ENCODE measurements around the gene ZBTB5.
A peak's percentile ranks its signal among the peaks of the same experiment; 100 is the strongest.
"Not testable (repeated sequence)": the region's sequence is repeated elsewhere in the genome, so short reads cannot be mapped to it uniquely, and the experiment has no call there.

Gene ZBTB5

DNA sequence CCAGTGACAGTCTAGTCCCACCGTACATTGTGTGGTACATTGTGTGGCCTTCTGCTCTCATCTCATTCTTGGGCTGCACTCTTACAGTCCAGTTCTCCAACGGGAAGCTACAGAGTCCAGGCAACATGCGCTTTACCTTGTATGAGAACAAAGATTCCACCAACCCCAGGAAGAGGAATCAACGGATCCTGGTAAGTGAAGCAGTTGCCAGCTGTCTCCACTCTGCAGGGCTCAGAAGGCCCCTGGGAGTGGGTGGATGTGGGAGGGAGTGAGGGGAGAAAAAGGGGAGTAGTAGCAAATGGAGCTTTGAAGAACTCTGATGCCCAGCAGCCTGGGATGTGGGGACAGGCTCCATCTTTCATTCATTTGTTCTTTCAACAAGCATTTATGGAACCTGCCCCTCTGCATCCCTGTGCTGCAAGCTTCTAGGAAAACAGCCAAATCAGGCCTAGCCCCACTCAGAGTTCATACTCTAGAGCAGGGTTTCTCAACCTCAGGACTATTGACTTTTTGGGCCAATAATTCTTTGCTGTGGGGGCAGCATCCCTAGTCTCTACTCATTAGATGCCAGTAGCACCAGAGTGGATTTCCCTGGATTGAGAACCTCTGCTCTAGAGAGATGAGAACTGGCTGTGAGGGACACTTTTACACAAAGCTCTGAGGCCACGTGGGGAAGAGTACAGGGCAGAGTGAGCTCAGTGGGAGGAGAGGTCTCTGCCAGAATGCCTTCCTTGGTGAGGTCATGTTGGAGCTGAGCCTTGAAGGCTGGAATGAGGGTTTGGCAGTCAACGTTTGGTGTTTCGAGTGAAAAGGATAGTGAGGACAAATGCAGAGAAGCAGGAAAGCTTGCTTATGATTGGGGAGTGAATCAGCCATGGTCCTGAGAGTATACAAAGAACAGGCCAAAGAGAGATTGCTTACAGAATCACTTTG lies 21.6 kb upstream of the ZBTB5 start:
- peak overlapping the region; percentile 86 for H3K4me3 ChIP-seq (ENCODE audit: low read depth, low read length)

DNA sequence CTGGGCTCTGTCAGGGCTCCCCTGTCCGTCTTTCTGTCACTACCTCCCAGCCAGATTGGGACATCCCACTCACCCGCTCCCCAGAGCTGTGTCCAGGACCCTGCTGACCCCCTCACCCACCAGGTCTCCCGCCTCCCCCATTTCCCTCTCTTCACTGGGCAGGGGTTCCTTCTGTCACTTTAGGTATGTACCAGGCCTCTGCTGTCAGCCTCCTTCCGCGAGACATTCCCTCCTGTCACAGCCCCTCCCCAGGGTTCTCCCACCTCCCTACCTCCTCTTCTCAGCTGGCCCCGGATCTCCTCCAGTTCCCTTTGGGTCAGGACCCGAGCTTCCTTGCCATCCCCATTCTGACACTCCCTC lies 21.0 kb upstream of the ZBTB5 start:
- peak overlapping the region; percentile 86 for H3K4me3 ChIP-seq (ENCODE audit: low read depth, low read length)

DNA sequence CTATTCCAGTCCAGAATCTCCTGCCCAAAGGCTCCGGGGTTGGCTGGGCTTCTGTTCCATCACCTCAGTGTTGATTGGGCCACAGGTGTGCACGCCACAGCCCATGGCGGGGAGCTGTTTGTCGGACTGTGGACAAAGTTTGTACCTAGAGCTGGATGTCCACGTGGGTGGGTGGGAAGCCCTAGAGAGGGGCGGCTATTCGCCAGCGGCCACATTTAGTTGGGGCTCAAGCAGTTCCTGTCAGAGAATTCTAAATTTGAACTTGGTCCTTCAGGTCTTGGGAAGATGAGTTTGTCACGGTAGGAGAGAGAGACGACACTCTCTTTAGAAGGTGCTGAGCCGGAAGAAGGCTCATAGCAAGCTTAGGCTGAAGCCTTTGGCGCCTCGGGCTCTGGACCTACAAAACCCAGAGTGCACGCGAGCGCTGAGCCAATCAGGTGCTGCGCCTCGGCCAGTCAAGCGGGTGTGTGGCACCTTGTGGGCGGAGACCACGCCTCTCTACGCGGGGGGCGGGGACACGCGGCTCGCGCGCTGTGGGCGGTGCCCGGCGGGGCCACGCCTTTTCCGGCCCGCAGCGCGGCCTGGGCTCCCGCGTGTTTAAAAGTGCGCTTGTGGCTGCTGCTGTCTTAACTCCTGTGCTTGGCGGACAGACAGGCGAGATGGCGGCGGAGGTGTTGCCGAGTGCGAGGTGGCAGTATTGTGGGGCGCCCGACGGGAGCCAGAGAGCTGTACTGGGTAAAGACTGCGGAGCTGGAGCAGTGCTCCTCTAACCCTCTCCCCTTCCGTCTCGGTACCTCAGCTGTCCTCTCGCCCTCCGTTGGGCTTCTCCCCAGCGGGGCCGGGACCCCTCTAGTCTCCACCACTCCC lies 20.4 kb upstream of the ZBTB5 start, which contains the start of gene POLR1E:
TSS of gene POLR1E (plus strand) at position 560 of the 867 bp plus-strand sequence. CDS start at position 660, 100 bp downstream.
- peak within 1 kb of the TSS; percentile 86 for H3K4me3 ChIP-seq (ENCODE audit: low read depth, low read length)

DNA sequence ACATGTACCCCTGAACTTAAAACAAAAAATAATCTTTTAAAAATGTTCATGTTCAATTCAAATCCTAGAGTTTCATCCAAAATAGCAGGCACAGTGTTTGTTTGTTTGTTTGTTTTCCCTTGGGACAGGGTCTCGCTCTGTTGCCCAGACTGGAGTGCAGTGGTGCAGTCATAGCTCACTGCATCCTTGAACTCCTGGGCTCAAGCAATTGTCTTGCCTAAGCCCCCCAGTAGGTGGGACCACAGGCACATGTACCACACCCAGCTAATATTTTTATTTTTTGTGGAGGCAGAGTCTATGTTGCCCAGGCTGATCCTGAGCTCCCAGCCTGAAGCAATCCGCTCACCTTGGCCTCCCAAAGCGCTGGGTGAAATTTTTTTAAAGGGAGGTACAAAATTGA lies 15.5 kb upstream of the ZBTB5 start:
- no peak overlapping the region for H3K4me3 ChIP-seq (ENCODE audit: low read depth, low read length)

DNA sequence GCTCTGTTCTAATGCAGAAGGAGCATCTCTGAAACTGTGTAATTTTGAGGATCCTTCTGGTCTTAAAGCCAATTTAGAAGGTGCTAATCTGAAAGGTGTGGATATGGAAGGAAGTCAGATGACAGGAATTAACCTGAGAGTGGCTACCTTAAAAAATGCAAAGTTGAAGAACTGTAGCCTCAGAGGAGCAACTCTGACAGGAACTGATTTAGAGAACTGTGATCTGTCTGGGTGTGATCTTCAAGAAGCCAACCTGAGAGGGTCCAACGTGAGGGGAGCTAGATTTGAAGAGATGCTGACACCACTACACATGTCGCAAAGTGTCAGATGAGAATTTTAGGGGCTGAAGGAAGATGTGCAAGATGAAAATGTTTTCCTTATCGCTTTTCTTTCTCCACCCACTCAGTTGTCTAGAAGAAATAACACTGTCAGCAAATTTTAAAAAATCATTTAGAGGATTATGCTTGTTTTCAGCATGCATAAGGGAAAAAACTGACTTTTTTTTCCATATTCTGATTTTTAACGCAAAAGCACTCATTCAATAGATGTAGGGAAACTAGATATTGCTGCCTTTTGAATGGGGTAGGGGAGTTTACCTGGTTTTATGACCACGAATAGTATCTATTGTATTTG lies 12.9 kb upstream of the ZBTB5 start:
- not testable (repeated sequence) for H3K4me3 ChIP-seq (ENCODE audit: low read depth, low read length)

DNA sequence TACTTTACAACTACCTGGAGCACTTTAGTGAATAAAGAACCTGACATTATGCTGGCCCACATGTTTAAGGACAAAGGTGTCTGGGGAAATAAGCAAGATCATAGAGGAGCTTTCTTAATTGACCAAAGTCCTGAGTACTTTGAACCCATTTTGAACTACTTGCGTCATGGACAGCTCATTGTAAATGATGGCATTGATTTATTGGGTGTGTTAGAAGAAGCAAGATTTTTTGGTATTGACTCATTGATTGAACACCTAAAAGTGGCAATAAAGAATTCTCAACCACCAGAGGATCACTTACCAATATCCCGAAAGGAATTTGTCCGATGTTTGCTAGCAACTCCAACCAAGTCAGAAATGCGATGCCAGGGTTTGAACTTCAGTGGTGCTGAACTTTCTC lies 12.2 kb upstream of the ZBTB5 start:
- H3K4me3 ChIP-seq (ENCODE audit: low read depth, low read length): not testable (repeated sequence)

DNA sequence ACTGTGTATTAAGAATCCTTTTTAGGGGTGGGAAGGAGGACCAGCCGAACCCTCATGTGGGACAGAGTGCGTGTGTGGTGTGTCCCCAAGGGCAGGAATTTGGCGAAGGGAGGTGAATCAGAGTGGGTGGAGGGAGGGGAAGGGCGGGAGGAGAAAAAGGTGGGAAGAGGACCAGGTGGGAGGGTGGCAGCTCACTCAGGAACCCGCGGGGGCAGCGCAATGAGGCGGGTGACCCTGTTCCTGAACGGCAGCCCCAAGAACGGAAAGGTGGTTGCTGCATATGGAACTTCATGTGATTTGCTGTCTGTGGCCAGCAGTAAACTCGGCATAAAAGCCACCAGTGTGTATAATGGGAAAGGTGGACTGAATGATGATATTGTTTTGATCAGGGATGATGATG lies 11.7 kb upstream of the ZBTB5 start:
- no peak overlapping the region for H3K4me3 ChIP-seq (ENCODE audit: low read depth, low read length)

DNA sequence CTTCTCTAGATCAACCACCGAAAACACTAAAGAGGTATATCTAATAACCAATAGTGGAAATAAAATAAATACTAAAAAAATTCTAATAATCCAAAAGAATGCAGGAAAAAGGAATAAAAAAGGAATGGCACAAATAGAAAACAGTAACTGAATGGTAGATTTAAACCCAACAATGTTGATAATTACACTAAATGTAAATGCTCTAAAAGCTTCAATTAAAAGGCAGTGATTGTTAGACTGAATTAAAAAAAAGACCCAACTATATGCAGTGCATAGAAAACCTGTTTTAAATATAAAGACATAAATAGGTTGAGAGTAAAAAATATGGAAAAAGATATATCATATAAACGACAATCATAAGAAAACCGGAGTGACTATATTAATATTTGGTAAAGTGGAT lies 9.2 kb upstream of the ZBTB5 start:
- H3K4me3 ChIP-seq (ENCODE audit: low read depth, low read length): no peak overlapping the region

DNA sequence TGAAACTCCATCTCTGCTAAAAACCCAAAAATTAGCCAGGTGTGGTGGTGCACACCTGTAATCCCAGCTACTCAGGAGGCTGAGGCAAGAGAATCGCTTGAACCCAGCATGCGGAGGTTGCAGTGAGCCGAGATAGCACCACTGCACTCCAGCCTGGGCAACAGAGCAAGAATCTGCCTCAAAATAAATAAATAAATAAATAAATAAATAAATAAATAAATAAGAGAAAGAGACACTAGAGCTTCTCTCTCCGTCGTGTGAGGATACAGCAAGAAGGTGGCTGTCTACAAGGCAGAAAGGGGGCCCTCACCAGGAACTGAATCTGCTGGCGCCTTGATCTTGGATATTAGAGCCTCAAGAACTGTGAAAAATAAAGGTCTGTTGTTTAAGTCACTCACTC lies 8.7 kb upstream of the ZBTB5 start:
- not testable (repeated sequence) for H3K4me3 ChIP-seq (ENCODE audit: low read depth, low read length)

DNA sequence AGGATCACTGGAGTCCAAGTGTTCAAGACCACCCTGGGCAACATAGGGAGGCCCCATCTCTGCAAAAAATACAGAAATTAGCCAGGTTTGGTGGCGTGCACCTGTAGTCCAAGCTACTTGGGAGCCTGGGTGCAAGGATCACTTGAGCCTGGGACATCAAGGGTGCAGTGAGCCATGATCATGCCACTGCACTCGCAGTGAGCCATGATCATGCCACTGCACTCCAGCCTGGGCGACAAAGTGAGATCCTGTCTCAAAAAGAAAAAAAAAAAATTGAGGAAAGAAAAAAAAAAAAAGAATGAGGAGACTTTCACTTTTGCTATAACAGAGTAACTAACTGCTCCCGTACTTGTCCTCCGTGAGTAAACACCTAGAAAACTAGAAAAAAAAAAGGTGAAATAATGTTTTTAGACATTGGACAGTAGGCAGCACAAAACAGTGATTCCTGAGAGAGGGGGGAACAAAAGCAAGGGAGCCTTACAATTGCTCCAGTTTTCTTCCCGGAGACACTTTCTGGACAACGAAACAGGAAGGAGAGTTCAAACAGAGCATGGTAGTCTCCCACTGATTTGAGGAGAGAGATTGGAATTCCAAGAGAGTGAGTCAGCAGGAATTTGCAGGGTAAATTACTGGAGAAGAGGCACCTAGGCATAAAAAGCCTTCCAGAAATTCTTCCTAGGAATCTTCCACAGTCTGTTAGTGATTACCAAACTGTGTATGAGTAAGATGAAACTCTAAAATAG lies 6.9 kb upstream of the ZBTB5 start:
- H3K4me3 ChIP-seq (ENCODE audit: low read depth, low read length): no peak overlapping the region

DNA sequence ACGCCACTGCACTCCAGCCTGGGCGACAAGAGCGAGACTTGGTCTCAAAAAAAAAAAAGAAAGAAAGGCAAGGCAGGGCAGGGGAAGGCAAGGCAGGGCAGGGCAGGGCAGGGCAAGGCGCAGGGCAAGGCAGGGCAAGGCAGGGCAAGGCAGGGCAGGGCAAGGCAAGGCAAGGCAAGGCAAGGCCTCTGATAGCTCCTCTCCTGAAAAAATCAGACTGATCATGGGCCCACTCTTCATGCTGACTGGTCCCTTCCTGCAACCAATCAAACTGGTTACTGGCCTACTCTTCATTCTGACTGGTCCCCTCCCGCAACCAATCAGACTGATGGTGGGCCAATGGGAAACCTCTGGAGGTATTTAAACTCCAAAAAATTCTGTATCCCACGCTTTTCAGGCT lies 3.4 kb upstream of the ZBTB5 start:
- H3K4me3 ChIP-seq (ENCODE audit: low read depth, low read length): no peak overlapping the region

DNA sequence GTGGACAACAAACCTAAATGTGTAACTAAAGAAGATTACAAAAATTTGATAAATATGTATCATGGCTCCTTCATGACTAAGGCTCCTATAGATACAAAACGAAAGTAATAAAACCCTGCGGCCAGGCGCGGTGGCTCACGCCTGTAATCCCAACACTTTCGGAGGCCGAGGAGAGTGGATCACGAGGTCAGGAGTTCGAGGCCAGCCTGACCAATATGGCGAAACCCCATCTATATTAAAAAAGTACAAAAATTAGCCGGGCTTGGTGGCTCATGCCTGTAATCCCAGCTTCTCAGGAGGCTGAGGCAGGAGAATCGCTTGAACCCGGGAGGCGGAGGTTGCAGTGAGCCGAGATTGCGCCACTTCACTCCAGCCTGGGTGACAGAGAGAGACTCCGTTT lies 2.3 kb upstream of the ZBTB5 start:
- H3K4me3 ChIP-seq (ENCODE audit: low read depth, low read length): not testable (repeated sequence)

DNA sequence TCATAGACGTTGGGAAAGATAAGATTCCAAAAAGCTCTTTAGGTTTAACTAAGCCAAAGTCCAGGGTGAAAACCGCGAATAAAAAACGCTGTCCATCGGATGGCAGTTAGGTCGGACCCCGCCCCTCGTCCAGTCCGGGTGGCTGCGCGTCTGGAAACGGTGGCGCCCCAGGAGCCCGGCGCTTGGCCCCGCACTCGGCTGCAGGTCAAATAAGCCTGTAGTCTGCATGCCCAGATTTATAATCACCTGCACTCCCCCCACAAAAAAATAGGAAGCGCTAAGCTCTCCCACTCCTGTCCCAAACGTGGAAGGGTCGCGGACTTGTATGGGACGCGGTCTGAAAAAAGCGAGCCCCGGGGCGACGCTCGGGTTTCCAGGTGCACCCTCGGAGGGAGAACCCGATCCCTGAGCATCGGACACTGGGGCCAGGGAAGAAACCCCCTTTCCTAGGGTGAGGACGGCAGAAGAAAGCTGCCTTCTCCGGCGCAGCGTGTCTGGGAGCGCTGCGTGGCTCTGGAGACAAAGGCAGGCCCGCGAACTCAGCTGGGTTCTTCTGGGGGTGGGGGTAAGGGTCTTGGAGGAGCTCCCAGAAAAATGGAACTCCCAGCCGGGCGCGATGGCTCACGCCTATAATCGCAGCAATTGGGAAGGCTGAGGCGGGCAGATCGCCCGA lies 923 bp upstream of the ZBTB5 start:
- H3K4me3 ChIP-seq (ENCODE audit: low read depth, low read length): peak overlapping the region; percentile 63

DNA sequence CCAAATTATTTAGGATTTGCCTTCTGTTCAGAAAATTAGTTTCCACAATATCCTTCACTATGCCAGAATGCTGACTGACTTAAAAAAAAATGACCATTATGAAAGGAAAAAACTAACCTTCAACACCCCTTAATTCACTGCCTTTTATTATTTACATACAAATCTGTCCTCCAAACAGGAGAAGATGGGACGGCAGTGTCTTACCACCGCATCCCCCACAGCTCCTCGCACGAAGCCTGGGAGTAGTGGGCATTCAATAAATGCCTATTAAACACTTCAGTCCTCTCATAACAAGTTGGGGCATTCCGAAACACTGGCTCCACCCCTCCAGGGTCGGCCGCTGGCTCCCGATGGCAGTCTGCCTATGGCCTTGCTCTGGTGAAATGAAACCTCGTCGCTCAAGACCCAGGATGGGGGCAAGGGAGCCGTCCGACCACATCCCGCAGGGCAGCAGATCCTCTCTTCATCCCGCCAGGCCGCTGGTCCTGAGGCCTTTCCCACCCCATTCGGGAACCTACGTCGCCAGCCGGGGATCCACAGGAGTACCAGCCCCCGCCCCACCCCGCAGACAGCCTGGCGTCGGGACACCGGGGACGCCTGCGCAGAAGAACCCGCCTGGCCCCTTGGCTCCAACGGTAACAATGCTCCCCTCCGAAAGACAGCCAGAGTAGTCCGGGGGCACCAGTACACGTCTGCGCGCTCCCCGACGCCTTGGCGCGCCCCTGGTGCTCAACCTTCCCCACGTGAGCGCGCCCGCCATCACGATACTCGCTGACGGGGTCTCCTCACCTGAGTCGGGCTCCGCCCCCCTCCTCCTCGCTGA lies 613 bp downstream of the ZBTB5 start:
- H3K4me3 ChIP-seq (ENCODE audit: low read depth, low read length): peak overlapping the region; percentile 91

DNA sequence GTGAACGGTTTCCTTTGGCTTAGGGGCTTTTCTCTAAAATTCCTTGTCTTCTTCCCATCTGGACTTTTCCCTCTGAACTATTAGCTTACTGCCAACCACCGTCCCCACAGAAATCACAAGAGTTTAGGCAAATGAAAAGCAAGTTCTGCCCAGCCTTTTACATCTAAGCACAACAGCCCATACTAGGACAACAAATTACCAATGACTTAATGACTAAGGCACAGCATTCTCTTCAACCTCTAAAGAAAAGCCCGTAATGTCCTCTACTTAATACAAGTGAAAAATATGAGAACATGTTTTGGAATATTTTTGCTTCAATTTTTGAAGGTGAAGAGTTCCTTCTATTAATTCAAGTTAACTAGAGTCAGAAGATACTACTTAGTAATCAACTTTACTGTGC lies 1.2 kb downstream of the ZBTB5 start:
- peak overlapping the region; percentile 91 for H3K4me3 ChIP-seq (ENCODE audit: low read depth, low read length)

DNA sequence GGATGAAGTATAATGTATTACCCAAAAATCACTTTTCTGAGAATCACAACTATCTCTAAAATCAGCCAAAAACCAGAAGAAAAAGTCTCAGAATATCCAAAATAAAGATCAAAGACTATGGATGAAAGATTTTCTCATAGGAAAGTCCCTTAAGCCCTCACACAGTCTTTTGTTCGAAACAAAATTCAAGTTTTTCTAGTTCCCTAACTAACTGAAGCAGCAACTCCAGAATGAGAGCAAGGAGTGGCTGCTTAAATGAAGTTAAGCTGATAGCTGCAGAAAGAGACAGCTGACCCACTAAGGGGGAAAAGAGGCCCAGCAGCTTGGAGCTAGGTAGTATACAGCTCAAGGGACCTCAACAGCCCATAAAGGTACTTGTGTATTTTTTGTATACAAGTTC lies 8.4 kb downstream of the ZBTB5 start:
- H3K4me3 ChIP-seq (ENCODE audit: low read depth, low read length): no peak overlapping the region

DNA sequence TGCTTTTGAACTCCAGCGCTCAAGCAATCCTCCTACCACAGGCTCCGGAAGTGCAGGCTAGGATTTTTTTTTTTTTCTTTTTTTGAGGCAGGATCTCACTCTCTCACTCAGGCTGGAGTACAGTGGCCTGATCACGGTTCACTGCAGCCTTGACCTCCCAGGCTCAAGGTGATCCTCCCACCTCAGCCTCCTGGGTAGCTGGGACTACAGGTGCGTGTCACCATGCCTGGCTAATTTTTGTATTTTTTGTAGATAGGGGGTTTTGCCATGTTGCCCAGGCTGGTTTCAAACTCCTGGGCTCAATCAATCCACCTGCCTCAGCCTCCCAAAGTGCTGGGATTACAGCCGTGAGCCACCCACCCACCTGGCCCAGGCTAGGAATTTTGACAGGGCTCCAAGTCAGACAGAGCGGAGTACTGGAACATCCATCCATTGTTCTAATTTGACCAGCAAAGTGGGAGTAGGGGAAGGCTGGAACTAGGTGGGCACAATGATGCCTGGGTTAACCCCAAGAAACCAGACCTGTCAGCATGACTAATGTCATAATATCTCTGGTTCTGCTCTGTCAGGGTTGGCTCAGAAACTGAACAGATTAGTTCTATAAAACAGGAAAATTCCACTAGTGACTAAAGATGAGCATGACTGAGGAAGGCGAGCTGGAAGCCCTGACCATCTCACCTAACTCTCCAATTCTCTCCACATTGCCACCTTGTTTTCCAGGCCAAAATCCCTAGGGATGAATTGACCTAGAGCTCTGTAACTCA lies 9.2 kb downstream of the ZBTB5 start:
- no peak overlapping the region for H3K4me3 ChIP-seq (ENCODE audit: low read depth, low read length)

DNA sequence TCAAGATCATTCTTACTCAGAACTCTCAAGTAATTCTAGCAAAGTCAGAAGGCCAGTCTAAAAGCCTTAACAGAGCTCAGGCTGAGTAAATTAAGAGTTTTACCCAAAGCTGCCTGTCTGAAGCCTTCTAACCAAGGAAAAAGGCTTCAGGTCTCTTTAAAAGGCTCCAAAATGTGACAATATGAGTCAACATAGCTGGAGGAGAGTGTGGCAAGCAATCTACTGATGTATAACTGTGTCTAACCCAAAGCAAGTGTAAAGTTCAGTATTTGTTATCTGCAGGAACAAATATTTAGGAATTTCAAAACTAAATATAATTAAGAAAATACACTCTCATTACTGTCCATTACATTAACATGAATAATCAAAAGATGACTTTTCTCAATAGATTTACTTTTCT lies 11.0 kb downstream of the ZBTB5 start:
- H3K4me3 ChIP-seq (ENCODE audit: low read depth, low read length): no peak overlapping the region

DNA sequence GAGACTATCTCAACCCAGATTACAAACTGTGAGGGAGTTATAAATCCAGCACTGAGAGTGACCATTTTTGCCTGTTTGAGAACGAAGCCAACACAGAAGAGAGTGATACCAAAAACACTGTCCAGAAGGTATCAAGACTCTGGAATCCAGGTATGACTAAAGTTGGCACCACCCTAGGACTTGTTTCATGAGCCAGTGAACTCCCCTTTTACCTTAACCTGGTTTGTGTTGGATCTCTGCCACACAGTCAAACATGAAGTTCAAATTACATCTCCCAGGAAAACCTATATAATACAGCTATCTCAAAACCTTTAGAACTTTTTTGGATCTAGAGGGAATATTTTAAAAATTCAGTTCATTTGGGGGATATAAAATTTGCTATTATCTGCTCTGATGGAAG lies 11.4 kb downstream of the ZBTB5 start:
- H3K4me3 ChIP-seq (ENCODE audit: low read depth, low read length): no peak overlapping the region
